ENCODE results near the gene SNAI3.
A peak's percentile ranks its signal among the peaks of the same experiment; 100 is the strongest.

Gene SNAI3

DNA sequence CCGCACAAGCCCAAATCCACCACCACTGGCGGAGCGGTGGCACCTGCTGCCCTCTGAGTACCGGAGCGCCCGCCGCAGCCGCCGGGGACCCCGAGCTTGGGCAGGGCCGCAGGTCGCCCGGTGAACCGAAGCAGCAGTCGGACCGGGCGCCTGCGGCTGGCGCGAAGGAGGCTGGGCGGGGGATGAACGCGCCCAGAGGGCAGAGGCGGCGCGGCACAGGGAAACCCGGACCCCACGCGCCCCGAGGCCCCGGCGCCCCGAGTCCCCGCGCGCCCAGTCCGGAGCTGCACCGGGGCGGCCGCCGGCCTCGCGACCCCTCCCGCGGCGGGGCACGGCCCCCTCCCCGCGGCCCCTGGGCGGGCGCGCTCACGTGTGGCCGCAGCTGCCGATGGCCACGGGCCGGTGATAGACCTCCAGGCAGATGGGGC is 19.5 kb upstream of the SNAI3 start:
- DNase-seq (ENCODE audit: low read depth): no peak

- no peak for DNase-seq (ENCODE audit: low read depth)
Measured at GRCh38 chr16:88705076-88705684, 18.9 kb upstream of the SNAI3 start.

DNA sequence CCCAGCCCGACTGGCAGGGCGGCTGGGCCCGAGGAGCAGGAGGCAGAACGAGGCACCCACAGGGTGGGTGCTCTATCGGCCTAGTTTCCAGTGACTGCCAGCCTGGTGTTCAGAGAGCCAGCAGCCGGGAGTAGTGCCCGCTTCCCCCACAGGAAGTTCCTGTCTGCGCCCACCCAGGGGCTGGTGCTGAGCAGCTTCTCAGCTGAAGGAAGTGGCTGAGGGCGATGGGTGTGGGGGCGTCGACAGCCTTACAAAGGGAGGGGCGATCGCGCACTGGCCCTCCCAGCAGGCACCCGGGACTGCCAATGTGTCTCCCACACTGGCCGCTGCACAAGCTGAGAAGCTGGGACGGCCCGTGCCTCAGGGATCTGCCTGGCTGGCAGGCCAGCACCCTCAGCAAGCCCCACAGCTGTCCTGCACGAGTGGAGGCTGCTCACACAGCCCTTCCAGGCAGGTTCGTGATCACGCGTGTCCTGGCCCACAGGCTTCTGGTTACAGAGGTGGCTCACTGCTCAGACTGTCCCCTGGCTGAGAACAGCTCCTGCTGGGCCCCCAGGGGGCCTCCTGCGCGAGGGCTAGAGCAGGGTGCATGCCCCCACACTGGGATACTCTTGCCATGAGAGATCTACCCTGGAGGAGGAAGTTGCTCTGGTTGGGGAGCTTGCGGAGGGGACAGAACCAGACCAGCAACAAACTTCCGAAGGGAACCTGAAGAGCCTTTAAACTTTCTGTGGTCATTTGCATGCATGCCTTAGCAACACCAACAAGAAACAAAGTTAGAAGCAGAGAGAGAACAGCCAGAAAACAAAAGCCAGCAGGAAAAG is 17.4 kb upstream of the SNAI3 start:
- peak; percentile 69 for DNase-seq (ENCODE audit: low read depth)

DNA sequence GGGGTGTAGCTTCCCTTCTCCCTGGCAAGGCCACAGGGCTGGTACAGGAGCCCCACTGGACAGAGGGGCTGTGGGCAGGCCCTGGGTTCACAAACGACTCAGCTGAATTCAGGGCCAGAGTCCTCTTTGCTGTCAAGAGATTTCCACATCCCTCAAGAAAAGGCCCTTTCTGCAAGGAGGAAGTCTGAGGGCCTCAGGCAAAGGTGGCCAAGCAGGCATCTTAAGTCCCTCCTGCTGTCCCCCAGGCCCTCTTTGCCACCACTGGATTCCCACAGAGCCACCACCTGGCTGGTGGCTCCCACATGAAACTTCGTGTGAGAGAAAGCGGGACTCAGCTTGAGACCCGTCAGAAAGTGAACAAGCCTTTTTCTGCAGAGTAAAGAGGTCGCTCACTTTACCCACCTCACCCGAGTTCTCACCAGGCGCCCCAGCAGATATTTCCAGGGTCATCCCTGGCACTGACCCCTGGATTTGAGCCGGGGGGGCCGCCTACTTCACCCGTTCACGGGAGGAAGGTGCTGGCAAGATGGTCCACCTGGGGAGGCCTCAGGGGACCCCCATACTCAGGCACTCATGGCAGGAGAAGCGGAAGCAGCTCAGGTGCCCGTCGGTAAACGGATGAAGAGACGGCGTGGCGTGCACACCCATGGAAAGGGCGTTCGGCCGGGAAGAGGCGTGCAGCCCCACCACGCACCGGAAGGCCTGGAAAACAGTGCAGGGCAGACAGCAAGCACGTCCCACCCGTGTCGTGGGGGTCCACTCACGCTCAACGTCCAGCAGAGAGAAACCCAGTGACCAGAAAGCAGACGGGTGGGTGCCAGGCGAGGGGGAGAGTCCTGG is 16.3 kb upstream of the SNAI3 start:
- DNase-seq (ENCODE audit: low read depth): no peak

GRCh38 chr16:88701581-88702370 is 15.5 kb upstream of the SNAI3 start:
- DNase-seq (ENCODE audit: low read depth): no peak

GRCh38 chr16:88700636-88701482 is 14.6 kb upstream of the SNAI3 start:
- DNase-seq (ENCODE audit: low read depth): peak; percentile 95

GRCh38 chr16:88700322-88700635 is 14.0 kb upstream of the SNAI3 start:
- DNase-seq (ENCODE audit: low read depth): no peak

DNA sequence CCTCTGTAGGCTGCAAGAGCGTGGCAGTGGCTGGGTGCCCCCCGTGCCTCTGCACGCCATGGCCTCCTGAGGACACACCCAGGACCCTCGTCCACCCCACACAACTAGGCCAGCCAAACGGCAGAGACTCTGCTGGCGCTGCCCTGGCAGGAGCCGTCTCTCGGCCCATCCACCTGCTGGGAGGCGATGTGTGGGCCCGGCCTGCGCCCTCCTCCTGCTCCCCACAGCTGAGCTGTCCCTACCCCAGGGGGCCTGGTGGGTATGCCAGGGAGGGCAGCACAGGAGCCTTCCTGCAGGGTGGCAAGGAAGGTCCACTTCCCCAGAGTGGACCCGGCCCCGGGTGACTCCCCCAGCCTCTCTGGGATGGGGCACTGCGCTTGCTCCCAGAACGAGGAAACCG is 12.9 kb upstream of the SNAI3 start:
- no peak for DNase-seq (ENCODE audit: low read depth)

- no peak for DNase-seq (ENCODE audit: low read depth)
Measured at GRCh38 chr16:88698646-88699045, 12.3 kb upstream of the SNAI3 start.

DNA sequence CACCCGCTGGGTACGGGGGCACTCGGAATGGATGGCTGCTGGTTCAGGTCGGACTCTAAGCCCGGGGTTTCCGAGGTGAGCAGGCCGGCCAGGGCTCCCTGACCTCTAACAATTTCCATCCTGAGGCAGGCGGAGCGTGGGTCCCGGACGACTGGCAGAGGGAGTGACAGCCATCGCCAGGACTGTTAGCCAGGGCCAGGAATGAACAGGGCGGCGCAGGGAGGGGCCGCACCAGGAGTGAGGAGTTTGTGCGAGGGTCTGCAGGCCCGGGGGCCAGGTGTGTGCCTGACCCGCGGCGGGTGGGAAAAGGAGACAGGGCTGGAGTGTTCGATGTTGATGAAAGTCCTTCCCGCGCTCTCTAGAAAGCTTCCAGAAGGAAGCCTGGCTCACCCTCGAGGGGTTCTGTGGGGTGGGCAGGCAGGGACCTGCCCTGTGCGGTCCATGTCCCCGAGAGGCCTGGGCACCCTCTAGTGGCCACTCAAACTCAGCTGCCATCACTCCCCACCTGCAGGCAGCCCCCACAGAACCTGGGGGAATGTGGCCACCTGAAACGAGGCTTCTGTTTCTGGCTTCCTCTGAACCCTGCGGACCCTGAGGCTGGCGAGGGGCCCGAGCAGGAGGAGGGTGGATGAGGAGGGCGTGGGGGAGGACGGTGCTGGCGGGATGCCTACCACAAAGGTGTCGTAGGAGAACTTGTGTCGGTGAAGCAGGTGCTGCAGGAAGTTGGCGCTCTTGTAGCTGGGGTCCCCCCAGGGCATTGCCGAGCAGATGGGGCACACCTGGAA is 11.7 kb upstream of the SNAI3 start:
- DNase-seq (ENCODE audit: low read depth): no peak

GRCh38 chr16:88697116-88697830 is 11.0 kb upstream of the SNAI3 start:
- no peak for DNase-seq (ENCODE audit: low read depth)

DNA sequence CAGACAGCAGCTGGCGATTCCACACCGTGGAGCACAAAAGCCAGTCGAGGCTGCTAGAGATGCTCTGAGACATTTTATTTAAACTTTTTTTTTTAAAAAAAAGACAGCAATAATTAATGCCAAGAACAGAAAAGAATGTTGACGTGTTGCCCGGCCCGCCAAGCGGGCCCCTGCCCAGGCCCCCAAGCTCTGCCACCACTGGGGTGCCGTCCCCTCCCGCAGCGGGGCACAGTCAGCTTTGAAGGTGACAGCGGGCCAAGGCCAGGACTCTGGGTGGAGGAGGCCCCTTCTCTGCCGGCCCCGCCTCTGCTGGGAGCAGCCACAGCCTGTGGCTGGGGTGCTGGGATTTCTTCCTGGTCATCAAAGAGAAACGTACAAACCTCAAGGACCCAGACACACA is 10.1 kb upstream of the SNAI3 start:
- no peak for DNase-seq (ENCODE audit: low read depth)

DNA sequence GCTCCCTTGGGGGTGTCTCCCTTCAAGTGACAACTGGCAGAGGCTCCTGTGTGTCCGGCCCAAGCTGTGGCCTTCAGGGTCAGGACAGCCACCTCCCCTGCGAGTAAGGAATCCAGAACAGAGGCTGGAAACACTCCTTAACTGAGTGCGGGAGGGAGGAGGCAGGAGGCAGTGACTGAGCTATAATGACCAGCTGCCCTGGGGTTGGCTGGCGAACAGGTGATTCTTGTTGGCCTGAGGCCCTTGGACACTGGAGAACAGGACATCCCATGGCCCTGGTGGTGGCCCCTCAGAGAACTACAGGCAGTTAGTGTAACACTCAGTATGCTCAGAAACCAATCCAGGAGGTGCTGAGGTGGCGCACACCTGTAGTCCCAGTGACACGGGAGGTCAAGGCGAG is 9.4 kb upstream of the SNAI3 start:
- DNase-seq (ENCODE audit: low read depth): no peak

DNA sequence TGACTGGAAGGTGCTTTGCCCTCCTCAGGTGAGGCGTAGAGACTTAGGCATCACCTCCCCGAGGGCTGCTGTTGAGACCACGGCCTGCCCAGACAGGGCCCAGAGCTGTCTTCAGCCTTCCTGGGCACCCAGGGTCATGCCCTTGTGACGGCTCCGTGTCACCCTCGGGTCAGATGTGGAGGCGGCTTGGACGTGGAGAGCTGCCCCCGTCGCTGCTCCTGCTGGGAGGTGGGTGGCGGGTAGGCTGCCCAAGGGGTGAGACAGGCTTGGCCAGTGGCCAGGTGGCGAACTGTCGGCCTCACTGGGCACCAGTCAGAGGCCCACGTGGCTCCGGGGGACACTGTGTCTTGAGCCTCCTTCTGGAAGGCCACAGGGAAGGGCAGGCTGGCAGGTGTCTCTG is 8.9 kb upstream of the SNAI3 start:
- no peak for DNase-seq (ENCODE audit: low read depth)

- DNase-seq (ENCODE audit: low read depth): no peak
Measured at GRCh38 chr16:88694221-88695087, 8.1 kb upstream of the SNAI3 start.

GRCh38 chr16:88693420-88694177 is 7.3 kb upstream of the SNAI3 start:
- DNase-seq (ENCODE audit: low read depth): no peak

- no peak for DNase-seq (ENCODE audit: low read depth)
Measured at GRCh38 chr16:88692861-88693260, 6.6 kb upstream of the SNAI3 start.
